IMR-90 (cell line): ENCODE measurements around the gene TRAF7. TPM values are rescaled to one million over a fixed set of nuclear protein-coding genes. Genes with fewer than 3 reads are reported as not detected.
A peak's percentile ranks its signal among the peaks of the same experiment; 100 is the strongest.
"Not testable (repeated sequence)": the region's sequence is repeated elsewhere in the genome, so short reads cannot be mapped to it uniquely, and the experiment has no call there.

ENCODE experiments used
- ATAC-seq: fragments of 200-7000 bp; cut with Tn5 transposase; 2 replicates; pipeline ENCODE4 v1.9.1; 2020; ENCODE audit warnings: low read depth, mild to moderate bottlenecking, moderate library complexity
- BruUV-seq: library from RNA; stranded (reverse); fragments of 400-500 nt; replicated peaks from 2 replicates; lab custom pipeline; 2021; lab: Mats Ljungman, UMichigan
- CTCF ChIA-PET: fragments of 300-600 bp; formaldehyde crosslinking; extraction: SDS; loops from one replicate; lab custom pipeline; 2021; ENCODE audit warnings: antibody characterized with exemption; lab: Yijun Ruan, JAX
- POLR2A ChIA-PET: fragments of 300-600 bp; sonication (Branson Sonifier 250); formaldehyde crosslinking; loops from one replicate; lab custom pipeline; 2022; ENCODE audit warnings: antibody characterized with exemption; ENCODE audit not compliant: unreplicated experiment; lab: Charles Lee
- DNase-seq: peaks from one replicate; pipeline ENCODE4 v3.0.0; 2013
- H2AFZ ChIP-seq: replicated peaks from 2 replicates; pipeline ENCODE3; 2013; ENCODE audit warnings: low read length, mild to moderate bottlenecking; ENCODE audit not compliant: poor library complexity
- H2AK5ac ChIP-seq: 2 replicates; pipeline ENCODE4 v1.6.1; 2013; ENCODE audit warnings: low read depth, low read length, inconsistent platforms
- H2AK9ac ChIP-seq: replicated peaks from 2 replicates; pipeline ENCODE3; 2013; ENCODE audit warnings: mild to moderate bottlenecking, low read depth, low read length, moderate library complexity; ENCODE audit not compliant: poor library complexity
- H2BK120ac ChIP-seq: 2 replicates; pipeline ENCODE4 v1.6.1; 2013; ENCODE audit warnings: low read depth, low read length, inconsistent platforms
- H2BK15ac ChIP-seq: 3 replicates; pipeline ENCODE4 v1.6.1; 2013; ENCODE audit warnings: low read depth, low read length, inconsistent platforms
- H2BK20ac ChIP-seq: 2 replicates; pipeline ENCODE4 v1.6.1; 2013; ENCODE audit warnings: low read depth, mild to moderate bottlenecking, inconsistent platforms, low read length, moderate library complexity
- H2BK5ac ChIP-seq: 2 replicates; pipeline ENCODE4 v1.6.1; 2013; ENCODE audit warnings: mild to moderate bottlenecking, low read depth, low read length, inconsistent platforms; ENCODE audit not compliant: poor library complexity, severe bottlenecking
- H3K14ac ChIP-seq: replicated peaks from 2 replicates; pipeline ENCODE4 v1.6.1; 2013; ENCODE audit warnings: low read depth, low read length, inconsistent platforms
- H3K18ac ChIP-seq: 2 replicates; pipeline ENCODE4 v1.6.1; 2013; ENCODE audit warnings: low read depth, low read length, control low read depth
- H3K23ac ChIP-seq: 2 replicates; pipeline ENCODE4 v1.6.1; 2013; ENCODE audit warnings: low read depth, low read length, inconsistent platforms
- H3K27ac ChIP-seq: 2 replicates; pipeline ENCODE4 v1.5.1; 2013; ENCODE audit warnings: mild to moderate bottlenecking, control low read depth, low read length; ENCODE audit not compliant: insufficient read depth
- H3K27me3 ChIP-seq: 2 replicates; pipeline ENCODE4 v1.6.1; 2013; ENCODE audit warnings: low read length; ENCODE audit not compliant: control insufficient read depth, insufficient read depth
- H3K36me3 ChIP-seq: 2 replicates; pipeline ENCODE4 v1.6.1; 2013; ENCODE audit warnings: low read length, mixed read lengths; ENCODE audit not compliant: control insufficient read depth, insufficient read depth
- H3K4ac ChIP-seq: 2 replicates; pipeline ENCODE4 v1.6.1; 2013; ENCODE audit warnings: low read depth, low read length, inconsistent platforms
- H3K4me1 ChIP-seq: 2 replicates; pipeline ENCODE4 v1.6.1; 2013; ENCODE audit warnings: low read length, mixed read lengths; ENCODE audit not compliant: control insufficient read depth, insufficient read depth
- H3K4me2 ChIP-seq: 2 replicates; pipeline ENCODE4 v1.6.1; 2013; ENCODE audit warnings: low read depth, mild to moderate bottlenecking, control low read depth, low read length, moderate library complexity
- H3K4me3 ChIP-seq: 2 replicates; pipeline ENCODE4 v1.5.1; 2013; ENCODE audit warnings: low read depth, mild to moderate bottlenecking, control low read depth, low read length, moderate library complexity; ENCODE audit not compliant: insufficient read depth
- H3K56ac ChIP-seq: 2 replicates; pipeline ENCODE4 v1.6.1; 2013; ENCODE audit warnings: low read length, inconsistent platforms; ENCODE audit not compliant: insufficient read depth; ENCODE audit errors: extremely low read depth
- H3K79me1 ChIP-seq, 2 experiments: 2 replicates each; pipeline ENCODE4 v1.6.1; 2013; ENCODE audit warnings: low read length in 2 of 2, inconsistent platforms in 1 of 2, low read depth in 1 of 2
- H3K9ac ChIP-seq: 2 replicates; pipeline ENCODE4 v1.6.1; 2013; ENCODE audit warnings: low read depth, low read length, control low read depth
- H3K9me1 ChIP-seq: 2 replicates; pipeline ENCODE4 v1.6.1; 2013; ENCODE audit warnings: low read length, inconsistent platforms; ENCODE audit not compliant: insufficient read depth
- H3K9me3 ChIP-seq: 2 replicates; pipeline ENCODE4 v1.6.1; 2013; ENCODE audit warnings: low read length; ENCODE audit not compliant: control insufficient read depth, insufficient read depth
- H4K20me1 ChIP-seq: 2 replicates; pipeline ENCODE4 v1.6.1; 2013; ENCODE audit warnings: low read length, inconsistent platforms; ENCODE audit not compliant: insufficient read depth
- H4K5ac ChIP-seq: 2 replicates; pipeline ENCODE4 v1.6.1; 2013; ENCODE audit warnings: mild to moderate bottlenecking, low read depth, low read length, control low read depth
- H4K8ac ChIP-seq, 2 experiments: 2 replicates each; pipeline ENCODE4 v1.6.1; 2013; ENCODE audit warnings: low read depth in 2 of 2, low read length in 2 of 2, control low read depth in 1 of 2, inconsistent platforms in 1 of 2
- H4K91ac ChIP-seq: 2 replicates; pipeline ENCODE4 v1.6.1; 2013; ENCODE audit warnings: low read depth, low read length, inconsistent platforms; ENCODE audit not compliant: insufficient read depth
- WGBS, 2 experiments: methylation state at CpG; one replicate each; pipeline versions ENCODE4 v1.1.5 to v1.1.7; 2013; ENCODE audit warnings: missing lambda C conversion rate in 2 of 2; ENCODE audit not compliant: insufficient read length in 1 of 2; ENCODE audit errors: extremely low coverage in 2 of 2; 5-methylcytosine and 5-hydroxymethylcytosine counted together
- dilution Hi-C: fragments of 300-500 bp; cut with HindIII; formaldehyde crosslinking; loops from one replicate; pipeline ENCODE4 v1.14.3; 2018; ENCODE audit warnings: low sequenced_read_pairs; ENCODE audit not compliant: unreplicated experiment
- in situ Hi-C: fragments of 300-500 bp; cut with MboI; formaldehyde crosslinking; loops from 3 replicates; pipeline ENCODE4 v1.14.3; 2019; ENCODE audit warnings: low sequenced_read_pairs, inconsistent platforms, mixed read lengths
- intact Hi-C: fragments of 100-400 bp; cut with micrococcal nuclease; formaldehyde crosslinking; loops from 2 replicates; pipeline ENCODE4 v1.10.0; 2022
- polyA plus RNA-seq, 3 experiments: library from polyadenylated mRNA; depleted of rRNA; stranded (reverse); fragments of >200 nt; gene quantifications; 2 replicates each; pipeline ENCODE4 v1.2.3, GENCODE V29; 2012; ENCODE audit warnings: low replicate concordance in 1 of 3
- total RNA-seq: library from RNA; depleted of rRNA; stranded (reverse); fragments of >200 nt; gene quantifications from 2 replicates; pipeline ENCODE4 v1.2.3, GENCODE V29; 2012

TRAF7 gene
- total and polyA plus RNA-seq, 2 of the 4 experiments (the other 2 are of a cell fraction): 29.6 to 52.6 TPM

DNA sequence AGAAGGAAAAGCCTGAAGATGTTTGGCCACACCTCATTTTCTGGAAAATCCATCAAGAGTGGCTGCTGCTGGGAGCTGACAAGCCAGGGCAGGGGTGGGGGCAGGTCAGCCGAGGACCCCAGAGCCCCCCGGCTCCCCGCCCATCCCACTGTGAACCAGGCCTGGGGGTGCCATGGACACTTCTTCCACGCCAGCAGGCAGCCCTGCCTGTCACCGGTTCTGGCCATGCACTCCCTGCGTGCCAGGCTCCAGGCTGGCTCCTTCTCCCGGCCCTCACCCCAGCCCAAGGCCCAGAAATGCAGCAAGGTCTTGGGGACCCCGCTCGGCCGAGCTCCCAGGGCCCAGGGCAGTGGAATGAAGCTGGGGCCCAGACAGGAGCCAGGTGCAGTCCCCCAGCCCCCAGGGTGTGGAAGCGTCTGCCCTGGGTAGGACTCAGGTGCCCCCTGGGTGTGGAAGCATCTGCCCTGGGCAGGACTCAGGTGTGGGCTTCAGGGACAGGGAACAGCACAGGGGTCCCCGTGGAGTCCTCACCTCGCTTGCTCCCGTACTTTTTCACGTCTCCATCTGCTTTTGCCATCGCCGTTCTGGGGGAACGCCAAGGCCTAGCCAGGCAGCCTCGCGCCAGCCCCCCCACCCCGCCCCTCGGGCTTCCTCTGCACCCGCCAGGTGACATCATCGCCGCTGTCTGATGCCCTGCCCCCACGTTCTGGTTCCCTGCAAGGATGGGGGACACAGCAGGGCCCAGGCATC, 32.5 kb upstream of the TRAF7 start:
- ATAC-seq, POLR2A ChIA-PET: not testable (repeated sequence)

DNA sequence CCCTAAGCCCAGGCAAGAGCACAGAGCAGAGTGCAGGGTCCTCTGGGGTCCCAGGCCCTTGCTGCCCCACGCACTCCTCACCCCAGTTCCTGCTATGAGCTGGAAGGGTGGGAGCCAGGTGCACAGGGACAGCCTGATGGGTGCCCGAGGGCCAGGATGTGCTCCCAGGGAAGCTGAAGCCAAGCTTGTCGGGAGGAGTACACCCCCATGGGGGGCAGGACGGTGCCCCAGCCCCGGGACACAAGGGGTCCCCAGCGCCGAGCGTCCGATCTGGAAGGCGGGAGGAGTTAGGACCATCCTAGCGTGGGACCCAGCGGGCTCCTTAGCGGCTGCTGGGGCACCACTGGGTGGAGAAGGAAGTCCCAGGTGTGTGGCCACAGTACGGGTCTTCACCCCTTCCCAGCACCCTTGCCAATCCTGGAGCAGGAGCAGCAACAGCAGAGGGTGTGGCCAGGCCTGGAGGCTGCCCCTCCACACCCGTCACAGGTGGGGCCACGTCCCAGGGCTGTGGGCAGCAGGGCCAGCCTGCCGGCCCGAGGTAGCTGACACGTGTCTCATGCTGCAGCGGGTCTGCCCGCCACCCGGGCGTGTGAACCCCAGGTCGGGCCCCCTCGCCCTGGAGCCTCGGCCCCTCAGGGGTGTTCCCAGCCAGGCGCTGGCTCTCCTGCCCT, 31.7 kb upstream of the TRAF7 start:
- CTCF ChIA-PET, BruUV-seq: not testable (repeated sequence)
- H3K4me1 ChIP-seq: peaks cover 36% of the 10 kb centered on the region

More for the DNA sequence above, 32.5 kb upstream of the TRAF7 start:
- BruUV-seq, H2AK9ac ChIP-seq, in situ Hi-C loops, H3K4me2 ChIP-seq, intact Hi-C loops, H2BK15ac ChIP-seq, H2BK20ac ChIP-seq, H2BK120ac ChIP-seq, H4K91ac ChIP-seq, dilution Hi-C loops, H2AK5ac ChIP-seq, H2BK5ac ChIP-seq, H3K36me3 ChIP-seq, H2AFZ ChIP-seq, H3K4ac ChIP-seq, H3K4me3 ChIP-seq, H4K8ac ChIP-seq, H3K23ac ChIP-seq, H3K27ac ChIP-seq, H3K14ac ChIP-seq, H3K9ac ChIP-seq, H3K9me3 ChIP-seq, H3K56ac ChIP-seq, H3K27me3 ChIP-seq, DNase-seq, H4K5ac ChIP-seq, CTCF ChIA-PET, H3K9me1 ChIP-seq, H3K18ac ChIP-seq: not testable (repeated sequence)
- Histone ChIP-seq H3K79me1 (peaks cover 7 to 28% of the 10 kb centered on the region in 2 experiments; a peak in 3 of 4 replicates), H3K4me1 (peaks cover 36% of the 10 kb centered on the region), H4K20me1 (peaks cover 23% of the 10 kb centered on the region)
- WGBS, 2 experiments: no CpG with 5 or more reads among the region's 26 CpGs

More for the DNA sequence above, 31.7 kb upstream of the TRAF7 start:
- peak overlapping the region; percentile 71 to 89; a peak in 1 of 4 replicates for H4K8ac ChIP-seq
- H2BK20ac ChIP-seq, H3K36me3 ChIP-seq, H3K18ac ChIP-seq, H4K5ac ChIP-seq, H3K27me3 ChIP-seq, H3K23ac ChIP-seq, POLR2A ChIA-PET, H2BK15ac ChIP-seq, H3K14ac ChIP-seq, dilution Hi-C loops, DNase-seq, H2AK9ac ChIP-seq, in situ Hi-C loops, H3K9me3 ChIP-seq, H3K9me1 ChIP-seq, H3K4me2 ChIP-seq, H3K56ac ChIP-seq, ATAC-seq, H2AFZ ChIP-seq, H3K4me3 ChIP-seq, intact Hi-C loops: not testable (repeated sequence)
- peak overlapping the region; percentile 70 for H2AK5ac ChIP-seq
- H3K4ac ChIP-seq: peak overlapping the region; percentile 93; the same call in 1 of the 2 replicates
- peak overlapping the region; percentile 96 for H2BK5ac ChIP-seq
- H4K20me1 ChIP-seq: peaks cover 30% of the 10 kb centered on the region
- H3K9ac ChIP-seq: peak overlapping the region; percentile 72
- peak overlapping the region; percentile 47; the same call in 1 of the 2 replicates for H4K91ac ChIP-seq
- H3K27ac ChIP-seq: peak overlapping the region; percentile 98
- peaks cover 7 to 28% of the 10 kb centered on the region in 2 experiments; a peak in 3 of 4 replicates for H3K79me1 ChIP-seq
- WGBS, 2 experiments: no CpG with 5 or more reads among the region's 27 CpGs
- H2BK120ac ChIP-seq: peak overlapping the region; percentile 88
